GM12865 (cell line): ENCODE measurements around the gene P4HA2.
A peak's percentile ranks its signal among the peaks of the same experiment; 100 is the strongest.
"Not testable (repeated sequence)": the region's sequence is repeated elsewhere in the genome, so short reads cannot be mapped to it uniquely, and the experiment has no call there.

Source experiments
- DNase-seq: peaks from one replicate; pipeline ENCODE4 v3.0.0; 2010; ENCODE audit warnings: low read depth
- H3K4me3 ChIP-seq: 2 replicates; pipeline ENCODE4 v1.5.1; 2011; ENCODE audit warnings: mild to moderate bottlenecking, low read depth, low read length, control low read depth
- TF ChIP-seq, protein P1 (sequence below): IDR thresholded peaks from 2 replicates; pipeline ENCODE4 v1.5.1; 2011; ENCODE audit warnings: low read length, control low read depth, low read depth, inconsistent platforms; ENCODE audit not compliant: insufficient read depth; ENCODE audit errors: missing control alignments

P4HA2 gene

DNA sequence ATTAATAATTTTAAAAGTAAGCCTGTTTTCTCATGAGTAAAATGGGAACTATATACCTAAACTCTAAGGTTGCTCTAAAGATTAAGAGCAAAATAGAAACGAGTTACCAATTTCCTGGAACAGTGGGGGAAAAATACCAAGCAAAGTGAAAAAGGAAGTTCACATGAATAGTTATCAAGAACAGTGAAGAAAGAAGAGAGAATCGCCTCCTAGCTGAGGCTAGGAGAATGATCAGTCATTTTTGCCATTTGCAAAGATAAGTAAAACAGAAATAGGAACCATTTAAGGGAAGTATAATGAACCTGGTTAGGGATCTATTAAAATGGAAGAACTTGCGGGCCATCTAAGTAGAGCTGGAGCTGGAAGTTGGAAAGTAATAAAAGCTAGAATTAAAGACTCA is 50.7 kb downstream of the P4HA2 start:
- H3K4me3 ChIP-seq: no peak overlapping the region
- DNase-seq: peak; percentile 48
- TF ChIP-seq, protein P1, sequence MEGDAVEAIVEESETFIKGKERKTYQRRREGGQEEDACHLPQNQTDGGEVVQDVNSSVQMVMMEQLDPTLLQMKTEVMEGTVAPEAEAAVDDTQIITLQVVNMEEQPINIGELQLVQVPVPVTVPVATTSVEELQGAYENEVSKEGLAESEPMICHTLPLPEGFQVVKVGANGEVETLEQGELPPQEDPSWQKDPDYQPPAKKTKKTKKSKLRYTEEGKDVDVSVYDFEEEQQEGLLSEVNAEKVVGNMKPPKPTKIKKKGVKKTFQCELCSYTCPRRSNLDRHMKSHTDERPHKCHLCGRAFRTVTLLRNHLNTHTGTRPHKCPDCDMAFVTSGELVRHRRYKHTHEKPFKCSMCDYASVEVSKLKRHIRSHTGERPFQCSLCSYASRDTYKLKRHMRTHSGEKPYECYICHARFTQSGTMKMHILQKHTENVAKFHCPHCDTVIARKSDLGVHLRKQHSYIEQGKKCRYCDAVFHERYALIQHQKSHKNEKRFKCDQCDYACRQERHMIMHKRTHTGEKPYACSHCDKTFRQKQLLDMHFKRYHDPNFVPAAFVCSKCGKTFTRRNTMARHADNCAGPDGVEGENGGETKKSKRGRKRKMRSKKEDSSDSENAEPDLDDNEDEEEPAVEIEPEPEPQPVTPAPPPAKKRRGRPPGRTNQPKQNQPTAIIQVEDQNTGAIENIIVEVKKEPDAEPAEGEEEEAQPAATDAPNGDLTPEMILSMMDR: peak; percentile 22

DNA sequence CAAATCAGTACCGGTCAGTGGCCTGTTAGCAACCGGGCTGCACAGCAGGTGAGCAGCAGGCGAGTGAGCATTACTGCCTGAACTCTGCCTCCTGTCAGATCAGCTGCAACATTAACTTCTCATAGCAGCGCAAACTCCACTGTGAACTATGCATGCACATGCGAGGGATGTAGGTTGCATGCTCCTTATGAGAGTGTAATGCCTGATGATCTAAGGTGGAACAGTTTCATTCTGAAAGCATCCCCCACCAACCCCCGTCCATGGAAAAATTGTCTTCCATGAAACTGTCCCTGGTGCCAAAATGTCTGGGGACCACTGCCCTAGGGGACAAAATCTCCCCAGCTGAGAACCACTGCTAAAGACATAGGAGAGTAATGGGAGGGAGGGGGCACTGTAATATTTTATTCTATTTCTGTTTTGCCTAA is 51.1 kb downstream of the P4HA2 start:
- H3K4me3 ChIP-seq: no peak overlapping the region
- DNase-seq: peak; percentile 17
- TF ChIP-seq, protein P1: no peak

DNA sequence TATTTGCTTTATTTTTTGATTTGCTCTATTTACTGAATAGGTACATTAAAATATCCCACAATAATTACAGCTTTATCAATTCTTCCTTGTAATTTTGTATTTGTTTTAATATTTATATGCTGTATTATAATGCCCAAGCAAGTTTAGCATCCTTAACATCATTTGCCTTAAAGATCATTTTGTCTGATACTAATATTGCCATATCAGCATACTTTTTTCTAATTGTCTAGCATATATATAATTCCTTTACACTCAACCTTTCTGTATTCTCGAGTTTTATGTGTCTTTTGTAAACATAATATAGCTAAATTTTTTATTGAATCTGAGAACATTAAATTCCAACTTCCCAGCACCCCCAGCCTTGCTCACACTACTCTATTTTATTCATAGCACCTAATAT is 64.7 kb downstream of the P4HA2 start:
- H3K4me3 ChIP-seq: no peak overlapping the region
- no peak for DNase-seq
- TF ChIP-seq, protein P1: no peak

DNA sequence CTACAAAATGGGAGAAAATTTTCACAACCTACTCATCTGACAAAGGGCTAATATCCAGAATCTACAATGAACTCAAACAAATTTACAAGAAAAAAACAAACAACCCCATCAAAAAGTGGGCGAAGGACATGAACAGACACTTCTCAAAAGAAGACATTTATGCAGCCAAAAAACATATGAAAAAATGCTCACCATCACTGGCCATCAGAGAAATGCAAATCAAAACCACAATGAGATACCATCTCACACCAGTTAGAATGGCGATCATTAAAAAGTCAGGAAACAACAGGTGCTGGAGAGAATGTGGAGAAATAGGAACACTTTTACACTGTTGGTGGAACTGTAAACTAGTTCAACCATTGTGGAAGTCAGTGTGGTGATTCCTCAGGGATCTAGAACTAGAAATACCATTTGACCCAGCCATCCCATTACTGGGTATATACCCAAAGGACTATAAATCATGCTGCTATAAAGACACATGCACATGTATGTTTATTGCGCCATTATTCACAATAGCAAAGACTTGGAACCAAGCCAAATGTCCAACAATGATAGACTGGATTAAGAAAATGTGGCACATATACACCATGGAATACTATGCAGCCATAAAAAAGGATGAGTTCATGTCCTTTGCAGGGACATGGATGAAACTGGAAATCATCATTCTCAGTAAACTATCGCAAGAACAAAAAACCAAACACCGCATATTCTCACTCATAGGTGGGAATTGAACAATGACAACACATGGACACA is 65.9 kb downstream of the P4HA2 start:
- not testable (repeated sequence) for DNase-seq, H3K4me3 ChIP-seq

DNA sequence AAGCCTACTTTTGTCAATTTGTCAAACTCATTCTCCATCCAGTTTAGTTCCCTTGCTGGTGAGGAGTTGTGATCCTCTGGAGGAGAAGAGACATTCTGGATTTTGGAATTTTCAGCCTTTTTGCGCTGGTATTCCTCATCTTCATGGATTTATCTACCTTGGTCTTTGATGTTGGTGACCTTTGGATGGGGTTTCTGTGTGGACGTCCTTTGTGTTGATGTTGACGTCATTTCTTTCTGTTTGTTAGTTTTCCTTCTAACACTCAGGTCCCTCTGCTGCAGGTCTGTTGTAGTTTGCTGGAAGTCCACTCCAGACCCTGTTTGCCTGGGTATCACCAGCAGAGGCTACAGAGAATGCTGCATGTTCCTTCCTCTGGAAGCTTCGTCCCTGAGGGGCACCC is 71.2 kb downstream of the P4HA2 start:
- DNase-seq: no peak
- no peak overlapping the region for H3K4me3 ChIP-seq
- TF ChIP-seq, protein P1: no peak

GRCh38 chr5:132150565-132150964 is 77.1 kb downstream of the P4HA2 start:
- TF ChIP-seq, protein P1: no peak
- no peak overlapping the region for H3K4me3 ChIP-seq
- DNase-seq: no peak

DNA sequence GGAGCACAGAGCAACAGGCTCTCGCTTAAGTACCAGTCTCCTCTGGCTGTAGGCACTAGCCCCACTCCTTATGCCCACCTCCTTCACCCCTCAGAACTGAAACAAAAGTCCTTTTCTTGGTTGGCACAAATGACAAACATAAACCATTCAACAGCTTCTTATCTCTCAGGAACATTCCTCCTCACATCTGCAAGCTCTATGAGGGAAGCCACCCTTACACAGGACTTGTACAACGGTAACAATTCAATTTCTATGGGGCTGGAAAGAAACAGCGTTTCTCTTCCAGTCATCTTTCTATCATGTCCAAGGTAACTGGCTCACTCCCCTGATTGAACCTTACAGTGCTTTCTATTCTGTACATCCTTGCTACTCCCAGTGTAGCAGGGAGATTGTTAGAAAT is 80.0 kb downstream of the P4HA2 start:
- TF ChIP-seq, protein P1: no peak
- DNase-seq: no peak
- no peak overlapping the region for H3K4me3 ChIP-seq

- DNase-seq, H3K4me3 ChIP-seq: not testable (repeated sequence)
Observed at GRCh38 chr5:132145326-132145725, 82.3 kb downstream of the P4HA2 start.
